GM12892 (cell line): ENCODE measurements around the gene KRT23.

ENCODE experiments used
- POLR2A ChIP-seq: IDR thresholded peaks from 2 replicates; pipeline ENCODE4 v1.6.1; 2011; ENCODE audit warnings: low read depth, low read length, control low read depth
- POLR2AphosphoS5 ChIP-seq: IDR thresholded peaks from 2 replicates; pipeline ENCODE4 v1.6.1; 2011; ENCODE audit warnings: low read depth, low read length, control low read depth
- TAF1 ChIP-seq: IDR thresholded peaks from 2 replicates; pipeline ENCODE4 v1.6.1; 2011; ENCODE audit warnings: low read depth, mild to moderate bottlenecking, control low read depth, low read length, borderline replicate concordance

- no peak for TF ChIP-seq POLR2AphosphoS5
- no peak for TF ChIP-seq POLR2A
- TF ChIP-seq TAF1 = no peak
These were observed 38.1 kb upstream of the KRT23 start for GRCh38 chr17:40975516-40975915.
